Endothelial cell of umbilical vein (primary cell): ENCODE measurements around the gene UBXN1.

Experiments used
- EZH2 ChIP-seq: IDR thresholded peaks from 2 replicates; pipeline ENCODE4 v1.6.1; 2012; ENCODE audit warnings: borderline replicate concordance, low read depth, mild to moderate bottlenecking, moderate library complexity, low read length, inconsistent platforms; ENCODE audit not compliant: severe bottlenecking
- FOS ChIP-seq: IDR thresholded peaks from 2 replicates; pipeline ENCODE4 v1.6.1; 2011; ENCODE audit warnings: mild to moderate bottlenecking, low read length, moderate library complexity, borderline replicate concordance; ENCODE audit not compliant: insufficient read depth
- GATA2 ChIP-seq: IDR thresholded peaks from 2 replicates; pipeline ENCODE4 v1.7.0; 2011; ENCODE audit warnings: low read depth, mild to moderate bottlenecking, moderate library complexity, mixed read lengths, low read length; ENCODE audit not compliant: insufficient read length, insufficient read depth
- JUN ChIP-seq: IDR thresholded peaks from 2 replicates; pipeline ENCODE4 v1.6.1; 2011; ENCODE audit warnings: borderline replicate concordance, low read depth; ENCODE audit not compliant: insufficient read length, insufficient read depth
- POLR2A ChIP-seq: IDR thresholded peaks from 2 replicates; pipeline ENCODE4 v1.6.1; 2012; ENCODE audit warnings: low read depth, mild to moderate bottlenecking, control low read depth, low read length
- POLR2AphosphoS5 ChIP-seq: IDR thresholded peaks from 2 replicates; pipeline ENCODE4 v1.6.1; 2012; ENCODE audit warnings: low read depth, mild to moderate bottlenecking, control low read depth, low read length, moderate library complexity; ENCODE audit not compliant: insufficient read depth
- TF ChIP-seq, protein P1 (sequence below), 2 donors: IDR thresholded peaks; 1 replicate in 1 of 2; 2 replicates in 1 of 2; pipeline ENCODE4 v1.5.1; 2011; ENCODE audit warnings: low read length in 2 of 2, mild to moderate bottlenecking in 2 of 2, moderate library complexity in 2 of 2, control low read depth in 1 of 2, inconsistent platforms in 1 of 2, low read depth in 1 of 2; ENCODE audit not compliant: insufficient read depth in 1 of 2; ENCODE audit errors: extremely low read depth in 1 of 2

- TF ChIP-seq GATA2 (no peak), FOS (no peak), JUN (no peak), EZH2 (no peak), POLR2AphosphoS5 (no peak), POLR2A (no peak)
- TF ChIP-seq, protein P1, sequence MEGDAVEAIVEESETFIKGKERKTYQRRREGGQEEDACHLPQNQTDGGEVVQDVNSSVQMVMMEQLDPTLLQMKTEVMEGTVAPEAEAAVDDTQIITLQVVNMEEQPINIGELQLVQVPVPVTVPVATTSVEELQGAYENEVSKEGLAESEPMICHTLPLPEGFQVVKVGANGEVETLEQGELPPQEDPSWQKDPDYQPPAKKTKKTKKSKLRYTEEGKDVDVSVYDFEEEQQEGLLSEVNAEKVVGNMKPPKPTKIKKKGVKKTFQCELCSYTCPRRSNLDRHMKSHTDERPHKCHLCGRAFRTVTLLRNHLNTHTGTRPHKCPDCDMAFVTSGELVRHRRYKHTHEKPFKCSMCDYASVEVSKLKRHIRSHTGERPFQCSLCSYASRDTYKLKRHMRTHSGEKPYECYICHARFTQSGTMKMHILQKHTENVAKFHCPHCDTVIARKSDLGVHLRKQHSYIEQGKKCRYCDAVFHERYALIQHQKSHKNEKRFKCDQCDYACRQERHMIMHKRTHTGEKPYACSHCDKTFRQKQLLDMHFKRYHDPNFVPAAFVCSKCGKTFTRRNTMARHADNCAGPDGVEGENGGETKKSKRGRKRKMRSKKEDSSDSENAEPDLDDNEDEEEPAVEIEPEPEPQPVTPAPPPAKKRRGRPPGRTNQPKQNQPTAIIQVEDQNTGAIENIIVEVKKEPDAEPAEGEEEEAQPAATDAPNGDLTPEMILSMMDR (IDR thresholded peaks at IDR 0.05; ENCODE audit: extremely low read depth in 1 of 2, insufficient read depth in 1 of 2, low read depth in 1 of 2, low read length in 2 of 2), result no peak
Observed at GRCh38 chr11:62702246-62702645, 23.4 kb upstream of the UBXN1 start.
